Parathyroid adenoma (tissue), 2 donors: ENCODE measurements around the gene COQ9.

ENCODE experiments used
- H2AFZ ChIP-seq: fragments of 300-600 bp; sonication (generic); one replicate; pipeline ENCODE4 v1.7.0; 2017; ENCODE audit warnings: antibody characterized with exemption, mild to moderate bottlenecking
- H3K27ac ChIP-seq: fragments of 300-600 bp; sonication (generic); one replicate; pipeline ENCODE4 v1.7.0; 2017
- H3K27me3 ChIP-seq: fragments of 300-600 bp; sonication (generic); one replicate; pipeline ENCODE4 v1.7.0; 2017; ENCODE audit warnings: low read length; ENCODE audit not compliant: control insufficient read depth, insufficient read depth
- H3K36me3 ChIP-seq: fragments of 300-600 bp; sonication (generic); one replicate; pipeline ENCODE4 v1.7.0; 2017; ENCODE audit warnings: low read length; ENCODE audit not compliant: control insufficient read depth, insufficient read depth
- H3K4me1 ChIP-seq: fragments of 300-600 bp; sonication (generic); one replicate; pipeline ENCODE4 v1.7.0; 2017; ENCODE audit warnings: control low read depth
- H3K4me2 ChIP-seq: fragments of 300-600 bp; sonication (generic); one replicate; pipeline ENCODE4 v1.7.0; 2017; ENCODE audit warnings: low read length
- H3K4me3 ChIP-seq: fragments of 300-600 bp; sonication (generic); one replicate; pipeline ENCODE4 v1.7.0; 2017; ENCODE audit warnings: low read depth, low read length
- H3K79me2 ChIP-seq: fragments of 300-600 bp; sonication (generic); one replicate; pipeline ENCODE4 v1.7.0; 2017; ENCODE audit warnings: control low read depth
- H3K9ac ChIP-seq: fragments of 300-600 bp; sonication (generic); one replicate; pipeline ENCODE4 v1.7.0; 2017; ENCODE audit warnings: mild to moderate bottlenecking
- H3K9me3 ChIP-seq: fragments of 300-600 bp; sonication (generic); one replicate; pipeline ENCODE4 v1.7.0; 2017; ENCODE audit warnings: low read length; ENCODE audit not compliant: control insufficient read depth
- TF ChIP-seq, protein P1 (sequence below): fragments of 300-600 bp; sonication (generic); IDR thresholded peaks from one replicate; pipeline ENCODE4 v1.7.0; 2017; ENCODE audit warnings: antibody characterized with exemption, mild to moderate bottlenecking
- donor health status: primary hyperparathyroidism.

Gene COQ9

GRCh38 chr16:57424583-57424982, 22.7 kb upstream of the COQ9 start:
- no peak overlapping the region for H3K9ac ChIP-seq

DNA sequence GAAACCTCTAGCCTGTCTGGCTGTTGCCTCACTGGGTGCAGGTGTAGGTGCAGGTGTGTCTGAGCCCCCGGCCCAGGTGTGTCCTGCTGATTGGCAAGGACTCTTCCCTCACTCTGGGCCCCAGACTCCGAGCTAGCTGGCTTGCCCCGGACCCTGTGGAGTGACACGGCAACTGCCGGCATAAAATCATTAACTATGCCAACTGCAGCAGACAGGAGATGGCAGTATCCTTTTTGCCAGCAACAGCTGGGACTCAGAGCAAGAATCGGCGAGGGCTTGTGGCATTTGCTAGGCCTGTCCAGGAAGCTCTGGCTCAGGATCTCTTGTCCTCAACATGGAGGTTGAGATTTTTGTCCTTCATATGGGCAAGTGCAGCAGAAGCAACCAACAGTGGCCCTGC, 20.9 kb upstream of the COQ9 start:
- Histone ChIP-seq H3K4me1 (no peaks in the 10 kb centered on the region), H3K4me3 (no peak overlapping the region), H3K27ac (no peak overlapping the region), H3K9me3 (no peaks in the 10 kb centered on the region), H3K9ac (no peak overlapping the region), H3K27me3 (no peaks in the 10 kb centered on the region), H3K79me2 (no peaks in the 10 kb centered on the region), H2AFZ (no peak overlapping the region), H3K36me3 (no peaks in the 10 kb centered on the region), H3K4me2 (no peak overlapping the region)
- TF ChIP-seq, protein P1, sequence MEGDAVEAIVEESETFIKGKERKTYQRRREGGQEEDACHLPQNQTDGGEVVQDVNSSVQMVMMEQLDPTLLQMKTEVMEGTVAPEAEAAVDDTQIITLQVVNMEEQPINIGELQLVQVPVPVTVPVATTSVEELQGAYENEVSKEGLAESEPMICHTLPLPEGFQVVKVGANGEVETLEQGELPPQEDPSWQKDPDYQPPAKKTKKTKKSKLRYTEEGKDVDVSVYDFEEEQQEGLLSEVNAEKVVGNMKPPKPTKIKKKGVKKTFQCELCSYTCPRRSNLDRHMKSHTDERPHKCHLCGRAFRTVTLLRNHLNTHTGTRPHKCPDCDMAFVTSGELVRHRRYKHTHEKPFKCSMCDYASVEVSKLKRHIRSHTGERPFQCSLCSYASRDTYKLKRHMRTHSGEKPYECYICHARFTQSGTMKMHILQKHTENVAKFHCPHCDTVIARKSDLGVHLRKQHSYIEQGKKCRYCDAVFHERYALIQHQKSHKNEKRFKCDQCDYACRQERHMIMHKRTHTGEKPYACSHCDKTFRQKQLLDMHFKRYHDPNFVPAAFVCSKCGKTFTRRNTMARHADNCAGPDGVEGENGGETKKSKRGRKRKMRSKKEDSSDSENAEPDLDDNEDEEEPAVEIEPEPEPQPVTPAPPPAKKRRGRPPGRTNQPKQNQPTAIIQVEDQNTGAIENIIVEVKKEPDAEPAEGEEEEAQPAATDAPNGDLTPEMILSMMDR, result no peak

More at GRCh38 chr16:57424583-57424982, 22.7 kb upstream of the COQ9 start:
- H3K27ac ChIP-seq, result no peak overlapping the region
- no peaks in the 10 kb centered on the region for H3K79me2 ChIP-seq
- no peaks in the 10 kb centered on the region for H3K36me3 ChIP-seq
- no peak overlapping the region for H3K4me3 ChIP-seq
- H2AFZ ChIP-seq, result no peak overlapping the region
- no peaks in the 10 kb centered on the region for H3K4me1 ChIP-seq
- no peaks in the 10 kb centered on the region for H3K9me3 ChIP-seq
- no peak overlapping the region for H3K4me2 ChIP-seq
- no peaks in the 10 kb centered on the region for H3K27me3 ChIP-seq
- TF ChIP-seq, protein P1, result no peak

- H3K36me3 ChIP-seq, result no peaks in the 10 kb centered on the region
- H3K27ac ChIP-seq, result no peak overlapping the region
- H3K9ac ChIP-seq, result no peak overlapping the region
- no peaks in the 10 kb centered on the region for H3K27me3 ChIP-seq
- no peaks in the 10 kb centered on the region for H3K4me1 ChIP-seq
- H2AFZ ChIP-seq, result no peak overlapping the region
- H3K4me3 ChIP-seq, result no peak overlapping the region
- no peak overlapping the region for H3K4me2 ChIP-seq
- no peaks in the 10 kb centered on the region for H3K79me2 ChIP-seq
- TF ChIP-seq, protein P1, result no peak
- no peaks in the 10 kb centered on the region for H3K9me3 ChIP-seq
These were observed 20.0 kb upstream of the COQ9 start for GRCh38 chr16:57427307-57427706.

DNA sequence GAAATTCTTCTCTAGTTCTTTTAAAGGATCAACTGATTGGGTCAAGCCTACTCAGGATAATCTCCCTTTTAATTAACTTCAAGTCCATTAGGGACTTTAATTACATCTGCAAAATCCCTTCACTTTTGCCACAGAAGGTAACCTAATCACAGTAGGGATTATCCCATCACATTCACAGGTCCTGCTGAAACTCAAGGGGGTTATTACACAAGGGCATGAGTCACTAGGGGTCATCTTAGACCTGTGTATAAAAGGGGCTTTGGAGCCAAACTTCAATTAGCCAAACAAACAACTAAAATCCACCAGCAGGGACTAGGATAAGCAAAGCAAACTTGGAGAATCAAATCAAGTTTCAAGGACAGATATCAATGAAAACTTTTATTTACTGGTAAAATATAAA, 19.5 kb upstream of the COQ9 start:
- no peak overlapping the region for H3K4me3 ChIP-seq
- H3K9ac ChIP-seq, result no peak overlapping the region
- no peak overlapping the region for H3K27ac ChIP-seq
- no peak overlapping the region for H3K4me2 ChIP-seq
- H2AFZ ChIP-seq, result no peak overlapping the region
- no peaks in the 10 kb centered on the region for H3K9me3 ChIP-seq
- TF ChIP-seq, protein P1, result no peak
- H3K27me3 ChIP-seq, result no peaks in the 10 kb centered on the region
- no peaks in the 10 kb centered on the region for H3K36me3 ChIP-seq
- H3K79me2 ChIP-seq, result no peaks in the 10 kb centered on the region
- H3K4me1 ChIP-seq, result no peaks in the 10 kb centered on the region

DNA sequence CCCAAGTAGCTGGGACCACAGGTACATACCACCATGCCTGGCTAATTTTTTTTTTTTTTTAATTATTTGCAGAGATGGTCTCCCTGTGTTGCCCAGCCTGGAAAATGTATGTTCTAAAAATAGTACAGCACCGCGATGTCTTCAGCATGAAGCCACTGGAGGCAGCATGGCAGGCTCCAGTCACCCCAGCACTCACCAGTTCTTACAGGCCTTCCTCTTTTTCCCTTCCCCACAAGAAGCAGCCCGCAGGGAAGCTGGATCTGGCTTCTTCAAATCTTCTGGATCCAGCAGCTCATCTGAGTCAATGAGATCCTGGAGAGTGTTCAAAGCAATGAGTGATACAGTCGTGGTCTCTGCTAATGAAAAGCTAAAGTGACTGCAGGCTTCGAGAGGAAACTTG, 16.3 kb upstream of the COQ9 start:
- no peaks in the 10 kb centered on the region for H3K9me3 ChIP-seq
- TF ChIP-seq, protein P1, result no peak
- H3K4me1 ChIP-seq, result no peaks in the 10 kb centered on the region
- H3K79me2 ChIP-seq, result no peaks in the 10 kb centered on the region
- no peak overlapping the region for H3K4me2 ChIP-seq
- H3K27ac ChIP-seq, result no peak overlapping the region
- no peak overlapping the region for H2AFZ ChIP-seq
- no peak overlapping the region for H3K4me3 ChIP-seq
- H3K36me3 ChIP-seq, result no peaks in the 10 kb centered on the region
- H3K27me3 ChIP-seq, result no peaks in the 10 kb centered on the region
- no peak overlapping the region for H3K9ac ChIP-seq
